ENCODE data around the gene SERPINB7.

DNA sequence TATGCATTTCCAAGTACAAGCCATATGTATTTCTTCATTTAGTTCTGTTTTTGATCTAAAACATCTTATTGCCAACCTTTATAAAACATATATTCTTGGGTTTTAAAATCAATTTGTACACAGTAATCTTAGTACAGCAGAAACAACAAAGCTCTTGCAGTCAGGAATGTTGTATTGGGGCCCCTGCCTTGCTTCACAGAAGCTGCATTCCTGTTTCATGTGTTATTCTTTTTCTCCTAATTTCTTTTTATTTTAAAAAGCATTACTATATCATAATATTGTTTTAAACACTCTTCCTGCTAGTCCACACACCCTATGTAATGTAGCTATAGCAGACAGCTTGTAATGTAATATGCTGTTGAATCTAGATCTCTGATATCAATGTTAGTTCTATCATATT is 24.0 kb downstream of the SERPINB7 start:
- TF ChIP-seq POLR2A (IDR thresholded peaks at IDR 0.05; ENCODE audit: low read length), result no peak
- TF ChIP-seq GATA1 (IDR thresholded peaks at IDR 0.05; ENCODE audit: low read depth, low read length), result no peak
